Testis (tissue), 2 donors: ENCODE results near the gene ENAM.

Experiments used
- POLR2A ChIP-seq: fragments of 450-650 bp; IDR thresholded peaks from one replicate; pipeline ENCODE4 v1.6.1; 2017; ENCODE audit warnings: antibody characterized with exemption, mild to moderate bottlenecking, moderate library complexity
- TF ChIP-seq, protein P1 (sequence below), 3 experiments: fragments of 450-650 bp in 2 of 3; fragments of 200-600 bp in 1 of 3; sonication (generic) in 1 of 3; IDR thresholded peaks; one replicate each; pipeline ENCODE4 v1.5.1; 2016 to 2019; ENCODE audit warnings: antibody characterized with exemption in 3 of 3, mild to moderate bottlenecking in 2 of 3, moderate library complexity in 1 of 3

GRCh38 chr4:70667740-70668535 is 39.4 kb downstream of the ENAM start:
- TF ChIP-seq, protein P1, sequence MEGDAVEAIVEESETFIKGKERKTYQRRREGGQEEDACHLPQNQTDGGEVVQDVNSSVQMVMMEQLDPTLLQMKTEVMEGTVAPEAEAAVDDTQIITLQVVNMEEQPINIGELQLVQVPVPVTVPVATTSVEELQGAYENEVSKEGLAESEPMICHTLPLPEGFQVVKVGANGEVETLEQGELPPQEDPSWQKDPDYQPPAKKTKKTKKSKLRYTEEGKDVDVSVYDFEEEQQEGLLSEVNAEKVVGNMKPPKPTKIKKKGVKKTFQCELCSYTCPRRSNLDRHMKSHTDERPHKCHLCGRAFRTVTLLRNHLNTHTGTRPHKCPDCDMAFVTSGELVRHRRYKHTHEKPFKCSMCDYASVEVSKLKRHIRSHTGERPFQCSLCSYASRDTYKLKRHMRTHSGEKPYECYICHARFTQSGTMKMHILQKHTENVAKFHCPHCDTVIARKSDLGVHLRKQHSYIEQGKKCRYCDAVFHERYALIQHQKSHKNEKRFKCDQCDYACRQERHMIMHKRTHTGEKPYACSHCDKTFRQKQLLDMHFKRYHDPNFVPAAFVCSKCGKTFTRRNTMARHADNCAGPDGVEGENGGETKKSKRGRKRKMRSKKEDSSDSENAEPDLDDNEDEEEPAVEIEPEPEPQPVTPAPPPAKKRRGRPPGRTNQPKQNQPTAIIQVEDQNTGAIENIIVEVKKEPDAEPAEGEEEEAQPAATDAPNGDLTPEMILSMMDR (IDR thresholded peaks at IDR 0.05) = no peak
- no peak for TF ChIP-seq POLR2A
